Measurements from ENCODE around the gene DAP.
"Not testable (repeated sequence)": the region's sequence is repeated elsewhere in the genome, so short reads cannot be mapped to it uniquely, and the experiment has no call there.

The DAP gene

DNA sequence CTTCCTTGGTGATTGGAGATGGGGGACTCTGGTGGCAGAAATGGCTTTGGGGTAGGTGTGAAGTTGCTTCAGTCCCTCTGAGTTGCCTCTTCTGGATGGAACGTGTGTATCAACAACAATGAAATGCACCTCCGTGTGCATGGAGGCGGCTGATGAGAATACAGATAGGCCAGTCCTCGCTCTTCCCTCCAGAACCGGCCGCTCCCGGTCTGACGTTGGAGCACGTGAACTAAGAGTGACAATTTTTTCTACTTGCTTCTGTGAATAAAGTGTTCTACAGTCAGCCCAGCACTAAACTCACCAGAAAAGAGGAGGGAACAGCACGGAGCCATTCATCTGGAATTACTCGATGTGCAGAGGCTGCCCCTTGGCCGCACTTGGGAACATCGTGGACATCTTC, 106.5 kb downstream of the DAP start:
- no peak for DNase-seq (ENCODE audit: low read depth, low spot score)

DNA sequence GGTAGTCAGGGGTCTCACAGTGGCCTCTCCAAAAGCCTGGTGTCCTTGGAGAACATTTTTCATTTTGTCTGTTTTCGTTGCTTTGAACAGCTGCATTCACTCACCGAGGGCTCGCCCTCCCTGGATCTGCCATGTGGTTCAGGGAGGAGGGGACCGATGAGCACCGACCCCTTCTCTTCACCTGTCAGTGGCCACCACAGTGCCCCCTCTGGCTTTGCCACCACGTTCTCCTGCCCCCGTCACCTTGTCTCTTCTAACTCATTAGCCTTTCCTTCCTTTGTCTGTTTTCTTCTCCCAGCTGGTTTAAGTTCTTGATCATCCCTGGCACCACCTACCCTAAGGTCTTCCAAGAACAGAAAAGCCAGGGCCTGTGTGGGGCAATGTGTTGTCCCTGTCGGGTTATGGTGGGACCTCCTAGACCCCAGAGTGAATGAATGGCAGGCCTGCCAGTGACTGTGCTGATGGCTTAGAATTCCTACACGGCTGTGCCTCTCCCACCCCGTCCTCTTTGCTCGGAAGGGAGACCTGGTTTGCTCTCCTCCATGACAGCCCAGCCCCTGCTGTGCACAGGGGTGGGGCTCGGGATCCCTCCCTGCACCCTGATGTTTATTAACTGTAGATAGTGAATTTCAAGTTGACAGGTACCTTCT, 107.2 kb downstream of the DAP start:
- DNase-seq (ENCODE audit: low read depth, low spot score) = no peak

GRCh38 chr5:10653043-10653442, 108.0 kb downstream of the DAP start:
- DNase-seq (ENCODE audit: low read depth, low spot score) = no peak

DNA sequence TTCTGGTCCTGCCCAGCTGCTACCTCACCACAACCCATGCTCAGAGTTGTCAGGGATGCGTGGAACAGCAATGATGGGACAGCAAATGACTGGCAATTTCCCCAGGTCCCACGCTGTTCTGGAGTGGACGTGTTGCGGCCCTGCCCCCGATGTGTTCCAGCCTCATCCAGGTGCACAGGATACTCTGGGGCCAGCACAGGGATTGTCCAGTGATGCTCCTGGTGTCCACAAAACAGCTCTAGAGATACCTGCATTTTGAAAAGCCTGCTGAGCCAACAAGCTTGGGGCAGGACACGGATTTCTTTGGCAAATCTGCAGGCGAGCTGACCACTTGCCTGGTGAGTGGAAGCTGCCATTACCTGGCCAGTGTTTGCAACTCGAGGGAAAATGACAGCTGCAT, 108.4 kb downstream of the DAP start:
- no peak for DNase-seq (ENCODE audit: low read depth, low spot score)

GRCh38 chr5:10652151-10652550, 108.9 kb downstream of the DAP start:
- no peak for DNase-seq (ENCODE audit: low read depth, low spot score)

DNA sequence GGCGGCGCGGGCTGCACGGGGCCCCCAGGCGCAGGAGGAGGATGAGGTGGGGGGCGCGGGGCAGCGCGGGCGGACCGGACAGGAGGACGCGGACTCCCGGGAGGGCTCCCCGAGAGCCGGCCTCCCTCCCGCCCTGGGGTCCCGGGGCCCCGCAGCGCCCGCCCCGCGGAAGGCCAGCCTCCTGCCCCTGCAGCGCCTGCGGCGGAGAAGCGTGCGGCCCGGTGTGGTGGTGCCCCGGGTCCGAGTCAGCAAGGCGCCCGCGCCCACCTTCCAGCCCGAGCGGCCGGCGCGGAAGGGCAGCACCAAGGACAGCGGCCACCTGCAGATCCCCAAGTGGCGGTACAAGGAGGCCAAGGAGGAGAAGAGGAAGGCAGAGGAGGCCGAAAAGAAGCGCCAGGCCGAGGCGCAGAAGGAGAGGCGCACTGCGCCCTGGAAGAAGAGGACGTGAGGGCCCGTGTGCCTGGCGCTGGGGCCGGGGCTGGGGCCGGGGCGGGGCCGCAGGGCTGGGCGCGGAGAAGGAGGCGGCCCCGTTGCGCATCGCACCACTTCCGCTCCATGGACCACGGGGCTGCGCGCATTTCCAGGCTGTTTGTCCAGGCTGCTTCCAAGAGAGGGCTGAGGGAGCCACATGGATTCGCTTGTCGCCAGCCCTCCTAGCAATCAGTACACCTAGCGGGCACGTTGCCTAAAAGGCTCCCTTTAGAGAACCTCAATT, 111.2 kb downstream of the DAP start:
- DNase-seq (ENCODE audit: low read depth, low spot score) = no peak

- DNase-seq (ENCODE audit: low read depth, low spot score) = no peak
Observed at GRCh38 chr5:10648806-10649665, 112.0 kb downstream of the DAP start.

GRCh38 chr5:10647640-10648039, 113.4 kb downstream of the DAP start:
- no peak for DNase-seq (ENCODE audit: low read depth, low spot score)

GRCh38 chr5:10645671-10646070, 115.4 kb downstream of the DAP start:
- no peak for DNase-seq (ENCODE audit: low read depth, low spot score)

GRCh38 chr5:10645146-10645545, 115.9 kb downstream of the DAP start:
- no peak for DNase-seq (ENCODE audit: low read depth, low spot score)

DNA sequence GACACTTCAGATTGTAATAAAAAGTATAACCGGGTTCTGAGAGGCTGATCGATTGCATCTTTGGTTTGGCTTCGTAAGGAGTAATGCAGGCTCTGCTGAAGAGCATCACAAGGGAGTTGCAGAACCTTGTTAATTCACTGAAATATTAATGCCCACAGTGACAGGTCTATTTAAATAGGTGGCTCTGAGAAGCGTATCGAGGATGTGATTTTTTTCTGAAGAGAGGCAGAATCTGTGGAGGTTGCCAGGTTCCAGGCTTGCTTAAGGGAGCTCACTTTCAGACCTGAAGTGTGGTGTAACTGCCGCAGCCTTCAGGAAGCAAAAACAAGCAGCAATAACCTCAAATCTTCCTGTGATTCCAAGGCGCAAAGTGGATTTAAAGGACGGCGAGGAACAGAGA, 116.8 kb downstream of the DAP start:
- no peak for DNase-seq (ENCODE audit: low read depth, low spot score)

- no peak for DNase-seq (ENCODE audit: low read depth, low spot score)
Observed at GRCh38 chr5:10642367-10642766, 118.7 kb downstream of the DAP start.

DNA sequence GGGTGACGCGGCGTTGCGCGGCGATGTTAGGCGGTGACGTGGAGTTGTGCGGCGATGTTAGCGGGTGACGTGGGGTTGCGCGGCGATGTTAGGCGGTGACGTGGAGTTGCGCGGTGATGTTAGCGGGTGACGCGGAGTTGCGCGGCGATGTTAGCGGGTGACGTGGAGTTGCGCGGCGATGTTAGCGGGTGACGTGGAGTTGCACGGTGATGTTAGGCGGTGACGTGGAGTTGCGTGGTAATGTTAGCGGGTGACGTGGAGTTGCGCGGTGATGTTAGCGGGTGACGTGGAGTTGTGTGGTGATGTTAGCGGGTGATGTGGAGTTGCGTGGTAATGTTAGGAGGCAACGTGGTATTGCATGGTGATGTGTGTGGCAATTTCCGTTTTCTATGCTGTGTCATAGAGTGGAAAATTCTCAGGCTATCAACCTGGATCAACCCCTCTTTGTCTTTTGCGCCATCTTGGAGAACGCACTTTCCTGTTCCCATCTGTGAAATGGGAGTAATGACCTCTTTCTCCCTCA, 121.1 kb downstream of the DAP start:
- DNase-seq (ENCODE audit: low read depth, low spot score) = no peak

DNA sequence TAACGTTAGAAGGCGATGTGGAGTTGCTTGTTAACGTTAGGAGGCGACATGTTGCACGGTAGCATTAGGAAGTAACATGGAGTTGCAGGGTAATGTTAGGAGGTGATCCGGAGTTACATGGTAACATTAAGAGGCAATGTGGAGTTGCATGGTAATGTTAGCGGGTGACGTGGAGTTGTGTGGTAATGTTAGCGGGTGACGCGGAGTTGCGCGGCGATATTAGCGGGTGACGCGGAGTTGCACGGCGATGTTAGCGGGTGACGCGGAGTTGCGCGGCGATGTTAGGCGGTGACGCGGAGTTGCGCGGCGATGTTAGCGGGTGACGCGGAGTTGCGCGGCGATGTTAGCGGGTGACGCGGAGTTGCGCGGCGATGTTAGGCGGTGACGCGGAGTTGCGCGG, 122.3 kb downstream of the DAP start:
- DNase-seq (ENCODE audit: low read depth, low spot score) = not testable (repeated sequence)

DNA sequence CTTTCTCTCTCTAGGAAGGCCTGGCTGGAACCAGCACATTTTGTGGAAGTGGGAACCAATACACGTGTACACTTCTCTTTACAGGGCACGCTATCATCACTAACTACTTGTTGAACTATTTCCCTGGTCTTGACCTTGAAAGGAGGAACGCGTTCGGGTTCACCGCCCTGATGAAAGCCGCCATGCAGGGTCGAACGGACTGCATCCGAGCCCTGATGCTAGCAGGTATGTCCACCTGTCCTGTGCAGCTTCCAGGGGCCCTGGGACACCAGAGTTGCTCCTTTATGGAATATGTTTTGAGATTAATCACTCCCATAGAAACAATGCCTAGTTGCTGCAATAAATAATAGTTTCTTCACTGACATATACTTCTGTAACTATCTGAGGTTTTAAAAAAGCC, 123.1 kb downstream of the DAP start:
- DNase-seq (ENCODE audit: low read depth, low spot score) = no peak

DNA sequence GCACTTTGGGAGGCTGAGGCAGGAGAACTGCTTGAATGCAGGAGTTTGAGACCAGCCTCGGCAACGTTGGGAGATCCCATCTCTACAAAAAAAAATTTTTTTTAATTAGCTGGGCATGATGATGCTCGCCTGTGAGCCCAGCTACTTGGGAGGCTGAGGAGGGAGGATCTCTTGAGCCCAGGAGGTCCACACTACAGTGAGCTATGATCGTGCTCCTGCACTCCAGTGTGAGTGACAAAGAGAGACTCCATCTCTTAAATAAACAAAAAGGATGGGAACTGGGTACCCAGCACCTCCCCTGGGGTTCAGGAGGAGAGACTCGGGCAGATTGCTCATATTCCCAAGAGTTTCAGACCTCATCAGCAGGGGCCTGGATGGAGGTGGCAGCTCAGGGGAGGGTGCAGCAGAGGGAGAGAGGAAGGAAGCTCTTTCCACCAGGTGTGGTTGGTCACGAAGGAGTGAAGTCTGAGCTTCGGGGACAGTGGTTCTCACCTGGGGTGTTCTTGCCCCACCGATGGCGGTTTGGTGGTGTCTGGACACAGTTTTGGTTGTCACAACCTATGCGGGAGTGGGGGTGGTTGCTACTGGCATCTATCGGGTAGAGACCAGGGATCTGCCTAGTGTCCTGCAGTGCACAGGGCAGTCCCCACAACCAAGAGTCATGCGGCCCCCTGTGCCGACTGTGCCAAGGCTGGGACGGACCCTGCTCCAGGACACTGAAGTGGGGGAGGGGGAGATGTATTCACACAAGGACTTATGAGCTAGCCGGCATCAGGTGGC, 124.5 kb downstream of the DAP start:
- DNase-seq (ENCODE audit: low read depth, low spot score) = no peak

DNA sequence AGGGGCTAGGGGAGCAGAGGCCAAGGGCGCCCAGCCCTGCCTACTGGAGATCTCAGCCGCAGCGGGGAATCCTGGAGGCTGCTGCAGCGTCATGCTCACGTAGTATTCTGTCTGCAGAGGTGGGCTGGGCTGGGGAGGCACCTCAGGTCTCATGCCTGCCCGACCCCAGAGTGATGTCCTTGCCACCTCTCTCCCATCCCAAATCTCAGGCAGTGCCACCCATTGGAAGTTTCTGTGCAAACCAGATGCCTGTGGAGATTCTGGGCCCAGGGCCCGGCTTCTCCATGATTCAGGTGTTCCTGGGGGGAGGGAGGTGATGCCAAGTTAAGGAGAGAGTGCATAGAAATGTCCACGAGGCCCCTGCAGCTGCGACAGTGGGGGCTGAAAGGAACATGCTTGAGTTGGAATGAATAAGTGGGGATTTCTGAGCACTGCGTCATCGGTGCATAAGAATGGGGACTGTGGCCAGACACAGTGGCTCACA, 125.1 kb downstream of the DAP start:
- no peak for DNase-seq (ENCODE audit: low read depth, low spot score)

- peak; percentile 51 for DNase-seq (ENCODE audit: low read depth, low spot score)
Observed at GRCh38 chr5:10635257-10635866, 125.7 kb downstream of the DAP start.

- DNase-seq (ENCODE audit: low read depth, low spot score) = no peak
Observed at GRCh38 chr5:10634562-10634961, 126.5 kb downstream of the DAP start.

DNA sequence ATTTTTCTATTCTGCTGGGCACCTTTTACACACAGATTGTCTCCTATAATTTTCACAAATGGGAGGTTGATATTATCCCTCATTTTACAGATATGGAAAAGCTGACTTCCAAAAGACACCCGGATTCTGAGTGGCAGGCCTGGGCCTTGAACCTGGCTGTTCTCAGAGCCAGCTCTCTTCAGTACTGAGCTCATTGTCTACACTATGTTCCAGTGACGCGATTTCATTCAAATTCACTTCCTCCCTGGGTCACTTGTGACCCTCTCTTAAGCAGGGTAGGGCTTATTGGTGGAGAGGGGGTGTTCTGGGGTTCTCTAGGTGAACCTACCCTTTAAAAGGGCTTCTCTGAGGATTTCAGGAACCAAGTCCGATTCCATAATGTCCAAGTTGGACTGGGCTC, 127.0 kb downstream of the DAP start:
- no peak for DNase-seq (ENCODE audit: low read depth, low spot score)
